IPS DF 6.9 (cell line): ENCODE data around the gene LINC01488.

ENCODE experiments used
- DNase-seq: peaks from one replicate; pipeline ENCODE4 v3.0.0-alpha.2; 2013; ENCODE audit warnings: low read depth, low spot score
- H3K27ac ChIP-seq: one replicate; pipeline ENCODE4 v1.5.1; 2013; ENCODE audit warnings: low read length, control low read depth
- H3K27me3 ChIP-seq: 2 replicates; pipeline ENCODE4 v1.6.1; 2013; ENCODE audit warnings: mild to moderate bottlenecking, low read length; ENCODE audit not compliant: control insufficient read depth, insufficient read depth
- H3K36me3 ChIP-seq: 2 replicates; pipeline ENCODE4 v1.6.1; 2013; ENCODE audit warnings: low read length; ENCODE audit not compliant: control insufficient read depth, insufficient read depth
- H3K4me1 ChIP-seq: 2 replicates; pipeline ENCODE4 v1.6.1; 2013; ENCODE audit warnings: low read length; ENCODE audit not compliant: control insufficient read depth, insufficient read depth
- H3K4me3 ChIP-seq: 2 replicates; pipeline ENCODE4 v1.5.1; 2013; ENCODE audit warnings: mild to moderate bottlenecking, low read length
- H3K9me3 ChIP-seq: 2 replicates; pipeline ENCODE4 v1.6.1; 2013; ENCODE audit warnings: low read length, inconsistent platforms; ENCODE audit not compliant: control insufficient read depth, insufficient read depth
- WGBS: extraction: QIAGEN DNeasy Blood & Tissue Kit; methylation state at CpG from one replicate; pipeline ENCODE4 v1.1.7; 2013; ENCODE audit warnings: mixed read lengths, missing lambda C conversion rate; ENCODE audit not compliant: insufficient read length, insufficient coverage; 5-methylcytosine and 5-hydroxymethylcytosine counted together

LINC01488 gene

DNA sequence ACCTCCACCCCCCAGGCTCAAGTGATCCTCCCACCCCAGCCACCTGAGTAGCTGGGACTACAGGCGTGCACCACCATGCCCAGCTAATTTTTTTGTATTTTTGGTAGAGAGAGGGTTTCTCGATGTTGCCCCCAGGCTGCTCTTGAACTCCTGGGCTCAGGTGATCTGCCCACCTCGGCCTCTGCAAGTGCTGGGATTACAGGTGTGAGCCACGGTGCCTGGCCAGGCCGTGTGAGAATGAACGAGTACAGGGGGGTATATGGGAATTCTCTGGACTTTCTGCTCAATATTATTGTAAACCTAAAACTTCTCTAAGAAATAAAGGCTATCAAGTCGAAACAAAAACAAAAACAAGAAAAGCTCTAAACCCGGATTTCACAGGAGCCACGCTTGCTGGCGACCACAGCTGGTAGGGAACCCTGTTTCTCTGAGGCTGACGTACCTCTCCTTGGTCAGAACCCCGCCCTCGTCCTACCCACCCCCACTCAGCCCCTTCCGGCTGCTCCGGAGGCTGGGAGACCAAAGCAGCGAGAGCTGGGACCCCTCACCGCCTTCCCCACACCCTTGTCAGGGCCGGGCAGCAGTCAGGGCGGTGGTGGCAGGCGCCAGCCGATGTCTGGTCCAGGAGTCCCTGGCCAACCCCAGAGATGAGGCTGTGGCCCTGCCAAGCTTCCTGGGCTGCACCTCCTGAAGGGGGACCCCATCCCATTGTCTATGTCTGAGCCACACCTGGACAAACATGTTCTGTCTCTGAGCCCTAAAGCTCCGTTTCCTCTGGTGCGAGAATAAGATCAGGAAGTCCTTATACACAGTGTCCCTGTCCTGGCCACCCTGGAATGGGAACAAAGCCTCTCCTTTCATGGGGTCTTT is 52.1 kb downstream of the LINC01488 start:
- no peaks in the 10 kb centered on the region for H3K9me3 ChIP-seq
- no peaks in the 10 kb centered on the region for H3K27me3 ChIP-seq
- no CpG with 5 or more reads among the region's 23 CpGs for WGBS
- no peak overlapping the region for H3K4me3 ChIP-seq
- no peak for DNase-seq
- H3K27ac ChIP-seq: no peak overlapping the region
- H3K36me3 ChIP-seq: no peaks in the 10 kb centered on the region
- H3K4me1 ChIP-seq: no peaks in the 10 kb centered on the region; the same call in 1 of the 2 replicates

DNA sequence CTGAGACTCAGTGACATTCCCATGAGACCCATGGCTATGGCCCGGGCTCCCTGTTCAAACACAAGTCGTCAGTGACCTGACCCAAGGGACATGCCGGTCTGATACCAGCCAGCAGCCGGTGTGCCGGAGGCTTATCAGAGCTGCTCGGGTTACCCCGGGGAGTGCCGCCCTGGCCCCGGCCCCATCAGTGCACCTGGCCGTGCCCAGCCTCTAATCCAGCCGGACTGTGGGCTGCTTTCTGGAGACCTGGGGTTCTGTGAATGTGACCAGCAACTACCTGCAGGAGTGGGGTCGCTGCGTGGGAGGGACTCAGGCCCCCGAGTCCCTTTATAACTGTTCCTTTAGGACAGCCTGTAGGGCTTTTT is 52.7 kb downstream of the LINC01488 start:
- Histone ChIP-seq H3K36me3 (no peaks in the 10 kb centered on the region), H3K27me3 (no peaks in the 10 kb centered on the region), H3K4me3 (no peak overlapping the region), H3K9me3 (no peaks in the 10 kb centered on the region), H3K4me1 (no peaks in the 10 kb centered on the region; the same call in 1 of the 2 replicates), H3K27ac (no peak overlapping the region)
- no peak for DNase-seq
- no CpG with 5 or more reads among the region's 14 CpGs for WGBS

DNA sequence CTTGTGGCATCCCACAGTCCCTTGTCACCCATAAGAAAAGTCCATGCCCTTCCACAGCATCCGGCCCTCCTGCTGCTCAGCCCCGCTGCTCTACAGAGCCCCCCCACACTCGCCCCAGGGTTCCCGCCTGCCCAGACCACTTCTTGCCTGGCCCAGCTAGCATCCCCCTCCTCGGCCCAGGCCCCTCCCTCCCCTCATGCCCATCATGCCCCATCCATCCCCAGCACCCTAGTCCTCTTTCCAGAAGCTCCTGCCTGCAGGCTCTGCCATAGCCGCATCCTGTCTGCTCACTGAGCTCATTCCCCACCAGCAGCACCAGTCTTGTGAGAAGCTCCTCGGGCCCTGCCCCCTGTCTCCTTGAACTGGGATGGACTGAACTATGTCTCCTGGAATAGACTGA is 54.4 kb downstream of the LINC01488 start:
- no peak overlapping the region for H3K4me3 ChIP-seq
- H3K4me1 ChIP-seq: peaks cover 4% of the 10 kb centered on the region
- H3K36me3 ChIP-seq: no peaks in the 10 kb centered on the region
- no CpG with 5 or more reads among the region's 7 CpGs for WGBS
- no peak for DNase-seq
- no peaks in the 10 kb centered on the region for H3K27me3 ChIP-seq
- no peaks in the 10 kb centered on the region for H3K9me3 ChIP-seq
- H3K27ac ChIP-seq: no peak overlapping the region

DNA sequence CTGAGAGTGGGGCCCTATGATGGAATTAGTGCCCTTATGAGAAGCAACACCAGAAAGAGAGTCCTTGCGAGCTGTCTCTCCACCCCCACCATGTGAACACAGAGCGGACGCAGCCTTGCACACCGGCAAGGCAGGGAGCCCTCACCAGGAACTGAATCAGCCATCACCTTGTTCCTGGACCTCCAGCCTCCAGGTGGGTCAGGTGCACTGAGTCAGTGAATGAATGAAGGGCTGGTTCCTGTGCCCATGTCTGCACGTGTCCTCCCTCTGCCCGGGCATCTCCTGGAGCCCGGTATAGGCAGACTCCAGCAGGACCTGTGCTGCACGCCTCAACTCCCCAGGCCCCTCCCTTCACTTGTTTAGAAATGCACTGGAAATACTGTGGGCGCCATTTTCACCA is 54.9 kb downstream of the LINC01488 start:
- Histone ChIP-seq H3K27me3 (no peaks in the 10 kb centered on the region), H3K27ac (no peak overlapping the region), H3K36me3 (no peaks in the 10 kb centered on the region), H3K4me1 (peaks cover 4% of the 10 kb centered on the region), H3K9me3 (no peaks in the 10 kb centered on the region), H3K4me3 (no peak overlapping the region)
- WGBS: no CpG with 5 or more reads among the region's 9 CpGs
- DNase-seq: no peak

DNA sequence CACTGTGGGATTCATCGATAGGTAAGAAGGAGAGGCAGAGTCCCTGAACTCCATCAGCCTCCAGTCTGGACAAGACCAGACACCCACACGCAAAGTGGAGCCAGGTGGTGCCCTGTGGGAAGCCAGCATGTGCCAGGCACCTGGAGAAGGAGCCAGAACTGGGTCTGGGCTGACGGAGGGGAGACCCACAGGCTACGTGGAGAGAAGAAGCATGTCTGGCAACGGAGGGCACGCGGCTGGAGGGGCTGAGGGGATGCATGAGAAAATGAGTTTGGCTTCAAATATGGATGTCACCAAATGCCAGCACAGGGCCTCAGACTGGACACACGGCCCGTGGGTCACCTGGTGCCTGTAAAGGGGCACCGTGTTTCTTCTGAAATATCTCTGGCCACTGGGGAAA is 55.7 kb downstream of the LINC01488 start:
- Histone ChIP-seq H3K9me3 (no peaks in the 10 kb centered on the region), H3K27ac (no peak overlapping the region), H3K27me3 (no peaks in the 10 kb centered on the region), H3K4me1 (peaks cover 4% of the 10 kb centered on the region), H3K4me3 (no peak overlapping the region), H3K36me3 (no peaks in the 10 kb centered on the region)
- WGBS: no CpG with 5 or more reads among the region's 10 CpGs
- DNase-seq: no peak

DNA sequence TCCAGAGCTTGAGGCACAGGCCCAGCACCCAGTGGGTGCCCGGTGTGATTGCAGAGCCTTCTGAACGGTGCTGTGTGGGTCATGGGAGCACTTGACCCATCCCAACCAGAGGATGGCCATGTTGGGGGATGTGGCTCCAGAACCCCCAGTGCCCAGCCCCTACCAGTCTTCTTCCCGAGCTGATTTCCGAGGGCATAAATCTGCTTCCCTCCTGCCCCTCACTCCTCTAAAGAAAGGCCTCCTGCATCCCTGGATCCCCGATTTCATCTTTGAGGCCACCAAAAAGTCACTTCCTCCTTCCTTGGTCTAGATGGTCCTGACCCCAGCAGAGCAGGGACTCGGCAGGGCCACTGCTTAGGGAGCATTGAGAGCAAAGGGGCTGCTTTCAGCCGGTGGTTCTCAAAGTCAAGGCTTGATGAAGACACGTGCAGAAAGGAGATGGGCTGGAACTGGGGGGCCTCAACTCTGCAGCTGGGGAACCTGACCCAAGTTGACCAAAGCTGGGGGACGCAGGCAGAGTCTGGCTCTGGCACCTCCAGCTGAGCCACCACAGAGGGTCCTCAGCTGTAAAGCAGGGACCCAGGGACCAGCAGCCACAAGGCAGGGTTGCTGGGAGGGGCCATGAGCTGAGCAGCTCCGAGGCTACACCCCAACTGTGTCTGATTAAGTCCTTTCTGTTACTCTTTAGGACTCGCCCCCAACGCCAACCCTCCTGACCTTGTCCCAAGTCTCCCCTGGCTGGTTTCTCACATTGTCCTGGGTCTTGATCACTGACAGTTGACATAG is 56.6 kb downstream of the LINC01488 start:
- Histone ChIP-seq H3K27ac (no peak overlapping the region), H3K4me3 (no peak overlapping the region), H3K9me3 (no peaks in the 10 kb centered on the region), H3K36me3 (no peaks in the 10 kb centered on the region), H3K4me1 (peaks cover 4% of the 10 kb centered on the region), H3K27me3 (no peaks in the 10 kb centered on the region)
- no CpG with 5 or more reads among the region's 12 CpGs for WGBS
- no peak for DNase-seq

DNA sequence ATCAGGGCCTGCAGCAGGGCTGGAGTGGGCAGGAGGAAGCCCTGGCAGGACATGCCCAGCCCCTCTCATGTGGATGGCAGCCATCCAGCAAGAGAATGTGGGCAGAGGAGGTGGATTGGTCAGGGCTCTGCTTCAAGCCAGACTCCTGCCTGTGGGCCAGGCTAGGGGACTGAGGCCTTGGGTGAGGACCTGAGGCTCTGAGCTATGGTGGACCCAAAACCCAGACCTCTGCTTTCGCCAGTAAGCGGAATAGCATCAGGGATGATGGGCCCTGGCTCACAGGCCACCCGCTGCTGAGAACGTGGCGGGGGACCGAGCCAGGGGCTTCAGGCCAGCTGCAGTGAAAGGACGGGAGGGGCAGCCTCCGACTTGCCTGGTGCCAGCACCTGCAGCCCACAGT is 57.4 kb downstream of the LINC01488 start:
- no peaks in the 10 kb centered on the region for H3K9me3 ChIP-seq
- H3K4me3 ChIP-seq: no peak overlapping the region
- DNase-seq: no peak
- no peaks in the 10 kb centered on the region for H3K27me3 ChIP-seq
- H3K36me3 ChIP-seq: no peaks in the 10 kb centered on the region
- no CpG with 5 or more reads among the region's 8 CpGs for WGBS
- H3K4me1 ChIP-seq: peaks cover 4% of the 10 kb centered on the region
- H3K27ac ChIP-seq: no peak overlapping the region

DNA sequence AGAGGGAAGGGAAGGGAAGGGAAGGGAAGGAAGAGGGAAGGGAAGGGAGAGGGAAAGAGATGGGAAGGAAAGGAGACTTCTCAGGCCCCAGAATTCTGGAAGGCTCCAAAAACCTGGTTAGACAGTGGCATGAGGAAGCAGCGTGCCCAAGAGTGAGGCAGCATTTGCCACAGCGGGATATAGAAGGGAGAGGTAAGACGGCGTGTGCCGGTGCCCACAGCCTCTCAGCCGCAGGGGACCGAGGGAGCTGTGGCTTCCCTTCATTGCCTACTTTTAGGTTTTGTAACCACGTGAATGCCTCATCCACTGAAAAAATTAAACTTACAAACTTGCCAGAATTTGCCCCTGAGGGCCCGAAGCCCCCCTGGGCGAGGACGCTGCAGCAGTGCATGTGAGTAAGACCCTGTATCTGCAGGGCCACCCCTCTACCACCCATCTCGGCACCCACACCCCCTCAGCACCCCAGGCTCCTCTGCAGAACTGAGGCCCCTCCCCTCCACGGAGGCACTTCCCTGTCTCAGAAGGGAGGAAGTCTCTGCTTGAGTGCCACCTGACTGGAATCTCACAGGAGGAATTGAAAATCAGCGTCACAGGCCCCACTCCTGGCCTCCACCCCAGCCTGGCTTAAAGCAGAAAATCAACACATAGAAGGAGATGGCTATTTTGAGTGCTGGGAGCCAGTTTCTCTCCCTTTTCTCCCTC is 58.1 kb downstream of the LINC01488 start:
- Histone ChIP-seq H3K9me3 (no peaks in the 10 kb centered on the region), H3K4me3 (no peak overlapping the region), H3K27me3 (no peaks in the 10 kb centered on the region), H3K36me3 (no peaks in the 10 kb centered on the region), H3K27ac (no peak overlapping the region), H3K4me1 (peaks cover 4% of the 10 kb centered on the region)
- no CpG with 5 or more reads among the region's 14 CpGs for WGBS
- DNase-seq: no peak

DNA sequence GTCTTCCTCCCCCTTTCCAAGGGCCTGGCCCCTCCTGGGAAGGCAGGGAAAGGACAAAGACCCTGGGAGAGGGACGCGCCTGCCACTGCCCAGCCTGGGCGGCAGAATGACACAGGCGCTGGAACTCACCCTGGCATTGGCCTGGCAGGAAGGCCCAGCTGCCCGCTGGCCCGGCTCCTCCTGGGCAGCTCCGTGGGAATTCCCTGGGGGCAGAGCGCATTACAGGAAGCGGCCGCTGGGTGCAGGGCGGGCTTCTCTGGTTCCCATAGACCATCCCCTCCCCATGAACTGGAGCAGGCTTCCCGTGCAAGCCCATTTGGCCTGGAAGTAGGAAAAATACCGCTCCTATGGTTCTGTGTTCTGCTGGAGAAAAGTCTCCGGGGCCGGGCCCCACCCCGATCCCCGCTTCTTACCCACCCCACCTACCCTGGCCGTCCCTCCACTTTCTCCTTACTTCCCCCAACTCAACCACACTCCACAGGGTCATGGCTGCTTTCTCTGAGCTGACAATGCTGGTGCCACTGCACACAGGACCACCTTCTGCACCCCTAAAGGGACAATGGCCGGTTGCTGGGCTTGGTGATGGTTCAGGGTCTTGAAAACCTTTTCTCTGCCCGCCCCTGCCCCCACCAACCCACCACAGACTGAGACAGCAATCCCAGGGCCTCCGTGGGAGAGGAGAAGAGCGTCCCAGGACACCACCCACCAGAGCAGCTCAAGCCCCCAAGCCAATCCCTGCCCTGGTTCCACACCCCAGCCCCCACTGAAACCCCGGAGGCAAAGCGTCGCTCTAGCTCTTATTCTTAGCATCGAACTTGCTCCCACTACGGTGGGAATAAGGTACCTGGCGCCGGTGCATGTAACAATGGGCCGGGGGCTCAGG is 58.9 kb downstream of the LINC01488 start:
- Histone ChIP-seq H3K27me3 (no peaks in the 10 kb centered on the region), H3K4me1 (peaks cover 4% of the 10 kb centered on the region), H3K36me3 (no peaks in the 10 kb centered on the region), H3K4me3 (no peak overlapping the region), H3K9me3 (no peaks in the 10 kb centered on the region), H3K27ac (no peak overlapping the region)
- no CpG with 5 or more reads among the region's 30 CpGs for WGBS
- no peak for DNase-seq

DNA sequence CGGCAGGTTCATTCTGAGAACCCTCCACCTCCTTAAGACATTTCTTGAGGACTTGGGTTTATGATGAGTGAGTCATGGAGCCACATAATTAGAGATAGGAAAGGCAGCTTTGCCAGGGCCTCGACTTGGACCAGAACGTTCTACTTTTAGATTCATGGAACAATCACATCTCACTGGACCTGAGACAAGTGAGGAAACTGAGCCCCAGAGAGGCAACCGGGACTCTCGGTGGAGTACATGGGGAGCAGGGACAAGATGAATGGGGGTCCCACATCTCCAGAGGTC is 59.5 kb downstream of the LINC01488 start:
- Histone ChIP-seq H3K27ac (no peak overlapping the region), H3K9me3 (no peaks in the 10 kb centered on the region), H3K4me3 (no peak overlapping the region), H3K36me3 (no peaks in the 10 kb centered on the region), H3K4me1 (peaks cover 4% of the 10 kb centered on the region), H3K27me3 (no peaks in the 10 kb centered on the region)
- WGBS: no CpG with 5 or more reads among the region's 5 CpGs
- DNase-seq: no peak
